GM21526 (cell line): Measurements from ENCODE around the gene FTL.

ENCODE experiments used
- ATAC-seq: cut with Tn5 transposase; IDR thresholded peaks from one replicate; pipeline ENCODE4 v1.9.1; 2021; ENCODE audit warnings: moderate library complexity; ENCODE audit not compliant: unreplicated experiment, low FRiP score

The FTL gene

DNA sequence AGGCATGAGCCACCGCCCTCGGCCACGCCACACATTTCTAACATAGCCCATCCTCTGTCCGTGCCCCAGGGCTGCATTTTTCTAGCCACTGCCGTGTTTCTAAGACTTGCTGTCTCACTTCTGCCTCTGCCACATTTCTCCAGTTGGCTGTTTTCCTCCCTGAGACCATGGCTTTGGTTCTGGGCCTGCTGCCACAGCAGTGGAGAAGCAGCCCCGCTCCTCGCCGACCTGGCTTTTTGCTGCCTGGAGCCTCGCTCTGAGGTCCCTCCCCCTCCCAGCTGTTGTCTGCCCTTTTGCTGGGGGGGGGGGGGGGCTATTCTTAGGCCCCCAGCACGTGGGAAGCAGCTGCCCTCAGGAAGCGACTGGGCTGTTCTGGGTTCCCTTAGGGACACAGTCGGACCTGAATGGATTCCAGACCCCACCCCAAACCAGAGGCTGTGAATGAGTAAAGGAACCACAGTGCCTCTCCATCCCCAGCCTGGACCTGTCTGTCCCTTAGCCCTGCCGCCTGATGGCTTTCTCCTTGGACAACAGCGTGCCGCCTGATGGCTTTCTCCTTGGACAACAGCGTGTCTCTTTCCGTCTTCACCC, 24.7 kb downstream of the FTL start:
- no peak for ATAC-seq

DNA sequence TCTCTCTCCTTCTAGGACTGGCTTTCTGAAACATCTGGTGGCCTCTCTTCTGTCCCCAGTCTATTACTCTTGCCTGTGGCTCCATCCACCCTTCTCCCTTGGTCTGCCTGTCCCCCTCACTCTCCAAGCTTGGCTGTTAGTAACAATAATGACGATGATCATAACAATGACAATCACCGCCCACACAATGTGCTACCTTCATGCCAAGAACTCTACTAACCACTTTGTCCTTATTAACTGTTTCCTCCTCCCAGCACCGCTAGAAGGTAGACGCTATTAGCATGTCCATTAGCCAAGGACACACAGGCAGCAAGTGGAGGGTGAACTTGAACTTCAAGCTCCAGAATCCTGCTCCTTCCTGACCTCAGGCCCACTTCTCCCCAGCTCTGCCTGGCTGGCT, 25.3 kb downstream of the FTL start:
- no peak for ATAC-seq

- ATAC-seq, result no peak
These were observed 26.0 kb downstream of the FTL start for GRCh38 chr19:48991011-48991609.

GRCh38 chr19:48991873-48992580, 26.9 kb downstream of the FTL start:
- no peak for ATAC-seq

DNA sequence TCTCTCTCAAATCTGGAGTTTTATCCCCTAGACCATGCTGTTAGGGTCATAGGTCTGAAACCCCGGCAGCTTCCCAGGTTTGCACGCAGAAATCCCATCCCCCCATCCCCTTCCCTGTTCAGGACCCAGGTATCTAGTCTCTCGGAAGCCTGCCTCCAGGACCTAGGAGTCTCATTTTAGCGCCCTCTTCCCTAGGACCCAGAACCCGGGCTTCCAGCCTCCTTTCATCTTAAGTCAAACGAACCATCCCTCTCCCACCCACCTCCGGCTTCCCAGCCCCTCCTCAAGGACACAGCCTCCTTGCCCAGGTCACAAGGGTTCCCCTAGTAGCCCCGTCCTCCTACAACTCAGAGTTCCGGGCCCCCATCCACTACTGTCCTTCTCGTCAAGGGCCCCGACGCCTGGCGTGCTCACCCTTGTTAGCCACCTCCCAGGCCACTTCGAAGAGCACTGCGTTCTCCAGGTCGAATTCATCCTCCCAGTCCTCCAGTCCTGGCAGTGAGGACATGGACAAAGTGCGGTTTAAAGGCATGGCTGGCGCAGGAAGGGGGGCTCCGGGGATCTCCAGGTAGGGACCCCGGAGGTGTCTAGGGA, 27.6 kb downstream of the FTL start:
- ATAC-seq, result peak; percentile 2

DNA sequence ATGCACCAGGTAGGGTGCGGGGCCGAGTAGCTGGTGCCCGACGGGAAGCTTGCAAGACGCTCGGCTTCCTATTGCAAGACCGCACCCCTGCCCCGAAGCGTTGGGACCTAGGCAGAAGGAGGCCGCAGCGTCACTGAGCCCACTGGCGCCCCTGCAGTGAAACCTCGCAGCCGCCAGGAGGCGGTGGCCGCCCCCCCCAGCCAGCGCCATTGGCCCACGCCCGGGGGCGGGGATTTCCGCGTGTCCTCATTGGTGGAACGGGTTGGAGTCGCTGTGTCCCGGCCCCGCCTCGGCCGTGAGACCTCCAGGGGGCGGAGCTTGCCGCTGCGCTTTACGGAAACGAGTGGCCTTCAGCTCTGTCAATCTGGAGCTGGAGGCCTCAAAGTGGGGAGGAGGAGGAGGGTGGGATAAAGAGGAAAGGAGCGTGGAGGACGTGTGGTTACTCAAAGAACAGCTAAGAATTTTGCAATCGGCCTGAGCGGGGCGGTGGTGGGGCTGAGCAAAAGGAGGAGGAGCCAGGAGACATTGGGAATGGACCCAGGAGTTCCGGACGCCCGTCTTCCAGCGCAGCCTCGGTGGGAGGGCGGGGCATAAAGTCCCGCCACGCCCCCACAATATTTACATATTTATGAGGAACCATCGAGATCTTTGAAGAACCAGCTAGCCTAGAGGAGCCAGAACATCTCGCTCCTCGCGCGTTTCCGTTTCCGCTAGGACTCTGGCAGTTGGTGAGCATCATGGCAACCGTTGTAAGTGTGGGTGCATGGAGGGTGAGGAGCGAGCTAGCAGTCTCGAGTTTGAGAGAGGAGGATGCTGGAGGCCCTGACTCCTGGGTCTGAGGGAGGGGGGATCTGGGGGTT, 28.3 kb downstream of the FTL start, which contains the start of the genes GYS1 and RUVBL2:
GYS1 (minus strand) TSS at position 135 of the 860 bp plus-strand sequence. CDS start 197 bp downstream, outside the sequence.
RUVBL2 (plus strand) TSS at position 713 of the 860 bp plus-strand sequence; CDS start at position 738, 25 bp downstream.
- peak; percentile 81 for ATAC-seq

- ATAC-seq, result no peak
These were observed 28.9 kb downstream of the FTL start for GRCh38 chr19:48994035-48994386.

GRCh38 chr19:48997972-48998371, 32.9 kb downstream of the FTL start:
- no peak for ATAC-seq

GRCh38 chr19:48999481-49000325, 34.6 kb downstream of the FTL start:
- ATAC-seq, result no peak

DNA sequence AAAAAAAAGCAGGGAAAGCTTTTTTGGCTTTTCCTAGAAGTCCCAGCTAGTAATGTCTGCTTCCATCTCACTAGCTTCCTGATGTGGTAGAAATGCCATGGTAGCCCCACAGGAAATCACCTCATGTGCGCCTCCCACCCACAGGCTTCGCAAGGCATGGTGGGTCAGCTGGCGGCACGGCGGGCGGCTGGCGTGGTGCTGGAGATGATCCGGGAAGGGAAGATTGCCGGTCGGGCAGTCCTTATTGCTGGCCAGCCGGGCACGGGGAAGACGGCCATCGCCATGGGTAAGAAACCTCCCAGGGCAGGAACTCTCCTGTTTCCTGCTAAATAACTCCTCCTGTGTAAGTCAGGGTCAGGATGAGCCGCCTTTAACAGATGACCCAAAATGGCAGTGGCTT, 39.0 kb downstream of the FTL start:
- no peak for ATAC-seq

GRCh38 chr19:49004964-49005614, 40.0 kb downstream of the FTL start:
- no peak for ATAC-seq

- no peak for ATAC-seq
These were observed 41.8 kb downstream of the FTL start for GRCh38 chr19:49006905-49007304.

DNA sequence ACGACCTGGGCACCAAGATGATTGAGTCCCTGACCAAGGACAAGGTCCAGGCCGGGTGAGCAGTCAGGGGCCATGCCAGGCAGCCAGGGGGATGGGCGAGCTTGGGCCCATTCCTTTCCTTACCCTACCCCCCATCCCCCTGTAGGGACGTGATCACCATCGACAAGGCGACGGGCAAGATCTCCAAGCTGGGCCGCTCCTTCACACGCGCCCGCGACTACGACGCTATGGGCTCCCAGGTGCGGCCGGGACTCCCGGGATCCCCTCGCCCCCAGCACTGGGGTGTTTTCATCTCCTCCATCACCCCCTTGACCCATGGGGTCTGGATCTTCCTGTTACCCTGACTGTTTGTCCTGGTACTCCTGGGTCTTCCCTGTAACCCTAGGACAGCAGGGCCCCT, 44.7 kb downstream of the FTL start:
- no peak for ATAC-seq

DNA sequence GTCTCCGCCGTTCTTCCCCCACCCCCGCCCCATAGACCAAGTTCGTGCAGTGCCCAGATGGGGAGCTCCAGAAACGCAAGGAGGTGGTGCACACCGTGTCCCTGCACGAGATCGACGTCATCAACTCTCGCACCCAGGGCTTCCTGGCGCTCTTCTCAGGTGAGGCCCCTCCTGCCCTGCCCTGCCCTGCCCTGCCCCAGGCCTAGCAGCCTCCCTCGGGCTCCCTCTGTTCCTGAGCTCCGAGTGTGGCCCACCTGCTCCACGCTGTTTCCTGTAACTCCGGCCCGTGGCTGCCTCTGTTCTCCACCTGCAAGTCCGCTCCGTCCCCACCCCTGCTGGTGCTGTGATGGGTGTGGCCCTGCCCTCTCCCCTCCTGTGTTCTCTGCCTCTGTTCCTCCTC, 45.3 kb downstream of the FTL start:
- ATAC-seq, result no peak

GRCh38 chr19:49011194-49011593, 46.1 kb downstream of the FTL start:
- no peak for ATAC-seq

DNA sequence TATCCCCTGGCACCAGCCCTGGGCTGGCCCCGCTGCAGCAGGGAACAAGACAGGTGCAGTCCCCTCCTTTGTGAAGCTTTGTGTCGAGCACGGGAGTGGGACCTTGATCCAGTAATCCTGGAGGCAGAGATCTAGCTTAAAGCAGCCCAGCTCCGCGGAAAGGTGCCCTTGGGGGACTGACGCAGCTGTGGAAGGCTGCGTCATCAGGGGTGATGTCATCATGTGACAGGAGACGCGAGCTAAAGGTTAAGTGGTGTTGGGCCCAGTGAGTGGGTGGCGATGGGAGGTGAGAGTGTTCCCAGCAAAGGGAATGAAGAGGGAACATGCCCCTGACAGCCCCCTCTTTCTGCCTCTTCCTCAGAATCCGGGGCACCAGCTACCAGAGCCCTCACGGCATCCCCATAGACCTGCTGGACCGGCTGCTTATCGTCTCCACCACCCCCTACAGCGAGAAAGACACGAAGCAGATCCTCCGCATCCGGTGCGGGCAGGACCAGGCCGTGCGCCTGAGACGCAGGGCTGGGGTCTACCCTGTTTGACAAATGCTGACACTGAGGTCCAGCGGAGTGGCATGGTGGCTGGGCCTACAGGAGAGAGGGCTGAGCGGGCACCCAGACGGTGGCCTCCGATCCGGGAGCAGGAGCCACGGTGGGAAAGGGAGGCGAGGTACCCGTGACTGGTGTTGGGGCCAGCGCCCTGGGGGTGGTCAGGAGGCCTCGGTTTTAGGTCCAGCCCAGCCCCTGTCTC, 49.2 kb downstream of the FTL start:
- ATAC-seq, result no peak

GRCh38 chr19:49014870-49015255, 49.8 kb downstream of the FTL start:
- no peak for ATAC-seq

DNA sequence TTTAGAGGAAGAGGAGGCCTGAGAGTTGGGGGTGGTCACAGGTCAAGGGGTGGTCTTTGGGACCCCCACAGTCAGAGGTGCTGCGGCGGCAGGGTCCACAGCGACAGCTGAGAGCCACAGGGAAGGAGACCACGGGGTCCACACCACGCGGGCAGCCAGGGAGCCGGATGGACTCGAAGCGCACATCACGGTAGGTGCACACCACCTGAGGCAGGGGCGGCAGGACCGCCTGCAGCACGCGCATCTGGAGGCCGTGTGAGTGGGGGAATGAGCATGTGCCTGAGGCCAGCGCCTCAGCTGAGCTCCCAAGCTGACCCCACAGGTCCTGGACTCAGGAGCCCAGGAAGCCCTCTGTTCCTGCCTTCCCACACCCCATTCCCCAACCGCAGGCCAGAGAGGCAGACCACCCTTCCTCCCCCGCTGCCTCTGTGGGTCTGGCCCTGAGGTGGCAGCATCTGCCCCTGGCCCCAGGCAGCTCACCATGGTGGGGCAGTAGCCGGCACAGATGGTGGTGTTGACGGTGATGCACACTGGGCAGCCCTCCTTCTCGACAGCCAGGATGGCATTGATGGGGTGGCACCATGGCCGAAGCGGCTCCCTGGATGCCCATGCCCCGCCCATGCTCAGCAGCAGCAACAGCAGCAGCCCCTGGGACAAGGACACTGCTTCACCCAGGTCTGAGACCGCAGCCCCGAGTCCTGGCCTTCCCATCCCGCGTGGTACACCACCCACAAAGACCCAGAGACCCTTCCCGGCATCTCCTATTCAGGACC, 51.1 kb downstream of the FTL start:
- no peak for ATAC-seq
